Astrocyte of the hippocampus (primary cell): ENCODE measurements around the gene ANKRD40CL.
A peak's percentile ranks its signal among the peaks of the same experiment; 100 is the strongest.

Source experiments
- DNase-seq: peaks from one replicate; pipeline ENCODE4 v3.0.0; 2011; ENCODE audit warnings: low read depth, low spot score

ANKRD40CL gene

DNA sequence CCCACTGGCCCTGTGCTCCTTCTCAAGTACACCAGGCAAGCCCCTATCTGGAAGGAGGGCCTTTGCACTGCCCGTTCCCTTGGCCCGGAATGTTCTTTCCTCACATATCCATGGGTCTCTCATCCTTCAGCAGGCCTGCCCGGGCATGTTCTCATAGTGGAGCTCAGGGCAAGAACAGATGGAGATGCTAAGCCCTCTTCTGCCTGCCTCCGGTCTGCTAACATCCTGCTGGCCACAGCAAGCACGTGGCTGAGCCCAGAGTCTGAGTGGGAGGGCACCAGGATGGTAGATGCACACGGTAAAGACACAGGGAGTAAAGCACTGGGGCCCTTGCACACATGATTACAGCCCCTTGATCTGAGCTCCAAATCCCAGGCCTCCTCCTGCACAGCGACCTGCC lies 19.8 kb upstream of the ANKRD40CL start:
- no peak for DNase-seq

DNA sequence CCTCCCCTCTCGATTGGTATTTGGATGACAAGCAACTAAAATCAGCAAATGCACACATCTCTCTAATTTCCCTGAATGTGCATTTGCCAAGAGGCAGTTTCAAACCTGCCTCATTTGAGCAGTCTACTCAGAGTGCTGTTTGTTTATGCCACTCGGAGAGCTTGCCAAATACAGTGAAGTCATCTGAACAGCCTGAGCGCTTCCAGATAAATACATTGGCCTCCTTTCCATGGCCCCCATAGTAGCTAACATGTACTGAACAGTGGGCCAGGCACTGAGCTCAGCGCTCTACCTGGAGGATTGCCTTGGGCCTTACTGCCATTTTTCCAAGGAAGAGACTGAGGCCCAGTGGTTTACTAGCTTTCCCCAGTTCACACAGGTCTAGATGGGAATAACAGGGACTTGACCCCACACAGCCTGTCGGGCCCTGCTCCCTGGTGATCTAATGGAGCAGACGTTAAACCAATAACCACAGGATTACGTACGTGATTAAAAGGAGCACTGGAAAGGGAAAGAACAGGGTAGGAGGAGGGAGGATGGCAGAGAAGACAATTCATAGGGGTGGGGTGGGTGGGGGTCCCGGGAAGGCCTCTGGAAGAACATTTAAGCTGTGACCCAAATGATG lies 18.7 kb upstream of the ANKRD40CL start:
- DNase-seq: peak; percentile 79

DNA sequence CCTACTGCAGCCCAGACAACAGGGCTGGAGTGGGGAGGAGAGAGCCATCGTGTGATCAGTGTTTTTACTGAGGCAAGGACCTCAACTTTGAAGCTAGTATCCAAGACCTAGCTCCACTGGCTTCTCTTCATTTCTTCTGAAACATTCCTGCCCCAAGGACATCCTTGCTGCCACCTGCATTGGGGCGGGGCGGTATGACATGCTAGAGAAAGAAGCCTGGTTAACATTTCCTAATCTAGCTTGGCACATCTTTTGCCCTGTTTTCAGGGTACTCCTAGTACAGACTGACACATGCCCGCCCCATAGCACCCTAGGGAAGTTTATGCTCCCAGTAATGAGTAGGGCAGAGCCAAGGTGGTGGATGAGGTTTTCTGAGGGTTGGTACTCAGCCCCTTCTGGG lies 17.8 kb upstream of the ANKRD40CL start:
- no peak for DNase-seq

DNA sequence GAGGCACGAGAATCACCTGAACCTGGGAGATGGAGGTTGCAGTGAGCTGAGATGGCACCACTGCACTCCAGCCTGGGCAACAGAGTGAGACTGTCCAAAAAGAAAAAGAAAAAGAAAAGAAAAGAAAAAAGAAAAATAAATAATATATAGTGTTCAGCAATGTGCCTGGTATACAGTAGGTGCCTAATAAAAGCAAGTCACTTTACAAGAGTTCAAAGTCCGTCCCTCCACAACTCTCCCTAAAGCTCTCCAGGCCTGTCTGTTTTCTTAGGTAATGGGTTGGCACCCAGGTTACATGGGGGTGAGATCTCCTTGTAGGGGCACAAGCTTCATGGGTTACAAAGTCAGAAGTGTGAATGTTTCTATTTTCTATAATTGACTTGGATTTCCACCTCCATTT lies 16.6 kb upstream of the ANKRD40CL start:
- DNase-seq: no peak

DNA sequence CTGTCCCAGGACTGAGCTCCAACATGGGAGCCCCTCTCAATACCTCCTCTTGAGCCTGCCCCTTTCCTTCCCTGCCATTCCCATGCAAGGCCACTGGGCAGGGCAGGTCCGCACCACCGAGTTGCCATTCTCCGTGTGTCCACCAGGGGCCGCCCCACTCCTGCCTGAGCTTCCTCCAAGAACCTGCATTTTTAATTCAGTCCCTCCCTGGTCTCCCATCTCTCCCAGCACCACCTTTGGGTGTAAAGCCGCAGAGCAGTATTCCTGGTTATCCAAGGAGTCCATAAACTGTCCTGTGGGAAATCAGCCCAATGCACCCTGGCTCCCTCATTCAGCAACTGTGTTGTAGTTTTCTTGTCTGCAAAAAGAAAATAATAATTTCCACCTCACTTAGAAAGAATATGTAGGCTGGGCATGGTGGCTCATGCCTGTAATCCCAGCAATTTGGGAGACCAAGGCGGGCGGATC lies 15.9 kb upstream of the ANKRD40CL start:
- DNase-seq: peak; percentile 95

DNA sequence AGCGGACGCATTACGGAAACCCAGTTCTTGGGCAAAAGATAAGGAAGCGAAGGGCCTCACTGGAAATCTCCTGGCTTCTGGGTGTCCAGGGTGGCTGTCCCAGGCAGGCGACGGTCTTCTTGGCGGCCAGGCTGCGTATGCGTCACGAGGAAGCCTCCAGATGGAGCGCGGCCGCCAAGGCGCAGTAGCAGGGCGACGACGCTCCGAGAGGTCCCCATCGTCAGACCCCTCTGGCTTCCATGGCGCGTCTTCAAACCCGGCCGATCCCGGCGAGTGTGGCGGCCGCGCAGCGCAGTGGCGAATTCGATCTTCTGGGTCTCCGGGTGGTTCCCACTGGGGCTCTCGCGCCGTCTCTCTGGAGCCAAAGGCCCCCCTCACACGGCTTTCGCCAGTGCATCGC lies 13.8 kb upstream of the ANKRD40CL start:
- DNase-seq: no peak

DNA sequence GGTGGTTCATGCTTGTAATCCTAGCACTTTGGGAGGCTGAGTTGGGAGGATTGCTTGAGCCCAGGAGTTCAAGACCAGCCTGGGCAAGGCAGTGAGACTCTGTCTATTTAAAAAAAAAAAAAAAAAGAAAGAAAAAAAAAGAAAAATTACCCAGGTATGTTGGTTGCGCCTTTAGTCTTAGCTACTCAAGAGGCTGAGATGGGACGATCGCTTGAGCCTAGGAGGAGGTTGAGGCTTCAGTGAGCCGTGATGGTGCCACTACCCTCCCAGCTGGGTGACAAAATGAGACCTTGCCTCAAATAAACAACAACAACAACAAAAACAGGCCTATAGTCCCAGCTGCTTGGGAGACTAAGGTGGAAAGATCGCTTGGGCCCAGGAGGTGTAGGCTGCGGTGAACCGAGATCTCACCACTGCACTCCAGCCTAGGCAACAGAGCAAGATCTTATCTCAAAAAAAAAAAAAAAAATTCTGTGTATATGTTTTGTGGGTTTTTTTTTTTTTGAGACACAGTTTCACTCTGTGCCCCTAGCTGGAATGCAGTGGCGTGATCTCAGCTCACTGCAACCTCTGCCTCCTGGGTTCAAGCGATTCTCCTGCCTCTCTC lies 12.5 kb upstream of the ANKRD40CL start:
- DNase-seq: no peak

DNA sequence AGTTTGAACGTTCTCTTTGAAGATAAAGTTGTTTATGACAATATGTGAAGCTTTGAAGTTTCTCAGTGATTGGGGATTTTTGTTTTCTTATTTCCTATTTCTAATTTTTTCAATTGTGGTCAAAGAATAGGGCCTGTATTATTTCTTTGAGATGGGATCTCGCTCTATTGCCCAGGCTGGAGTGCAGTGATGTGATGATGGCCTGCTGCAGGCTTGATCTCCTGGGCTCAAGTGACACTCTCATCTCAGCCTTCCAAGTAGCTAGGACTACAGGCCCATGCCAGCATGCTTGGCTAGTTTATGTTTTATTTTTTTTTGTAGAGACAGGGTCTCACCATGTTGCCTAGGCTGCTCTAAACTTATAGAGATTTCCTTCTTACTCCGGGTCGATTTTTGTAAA lies 11.7 kb upstream of the ANKRD40CL start:
- no peak for DNase-seq

DNA sequence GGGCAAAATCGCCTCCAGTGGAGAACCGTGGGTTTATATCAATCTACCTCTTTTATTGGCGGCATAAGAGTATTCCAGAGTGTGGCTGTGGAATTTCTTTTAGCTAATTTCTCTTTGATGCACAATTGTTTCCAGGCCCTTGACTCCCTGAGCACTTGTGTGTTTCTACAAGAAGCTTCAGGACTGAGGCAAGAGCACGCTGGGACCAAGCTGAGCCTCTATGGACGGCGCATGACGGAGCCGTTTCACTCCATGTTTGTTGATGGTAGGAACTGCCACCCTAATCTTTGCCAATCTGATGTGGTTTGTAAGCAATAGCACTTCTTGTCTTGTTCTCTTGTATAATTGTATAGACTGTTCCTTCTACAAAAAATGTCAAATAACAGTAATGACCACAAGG lies 11.2 kb upstream of the ANKRD40CL start:
- DNase-seq: no peak

DNA sequence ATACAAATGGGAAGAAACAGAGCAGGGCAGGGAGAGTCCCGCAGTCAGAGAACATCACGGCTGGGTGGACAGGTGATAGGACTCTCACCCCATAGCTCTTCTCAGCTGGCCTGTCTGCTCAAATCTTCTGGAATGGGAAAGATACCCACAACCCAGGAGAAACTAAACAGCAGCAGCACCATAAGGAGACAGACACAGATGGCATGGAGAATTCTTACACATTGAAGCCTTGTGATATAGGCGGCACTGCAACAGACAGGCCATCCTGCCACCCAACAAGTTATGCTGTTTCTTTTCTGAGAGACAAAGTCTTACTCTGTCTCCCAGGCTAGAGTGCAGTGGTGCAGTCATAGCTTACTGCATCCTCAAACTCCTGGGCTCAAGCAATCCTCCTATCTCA lies 8.6 kb upstream of the ANKRD40CL start:
- no peak for DNase-seq

DNA sequence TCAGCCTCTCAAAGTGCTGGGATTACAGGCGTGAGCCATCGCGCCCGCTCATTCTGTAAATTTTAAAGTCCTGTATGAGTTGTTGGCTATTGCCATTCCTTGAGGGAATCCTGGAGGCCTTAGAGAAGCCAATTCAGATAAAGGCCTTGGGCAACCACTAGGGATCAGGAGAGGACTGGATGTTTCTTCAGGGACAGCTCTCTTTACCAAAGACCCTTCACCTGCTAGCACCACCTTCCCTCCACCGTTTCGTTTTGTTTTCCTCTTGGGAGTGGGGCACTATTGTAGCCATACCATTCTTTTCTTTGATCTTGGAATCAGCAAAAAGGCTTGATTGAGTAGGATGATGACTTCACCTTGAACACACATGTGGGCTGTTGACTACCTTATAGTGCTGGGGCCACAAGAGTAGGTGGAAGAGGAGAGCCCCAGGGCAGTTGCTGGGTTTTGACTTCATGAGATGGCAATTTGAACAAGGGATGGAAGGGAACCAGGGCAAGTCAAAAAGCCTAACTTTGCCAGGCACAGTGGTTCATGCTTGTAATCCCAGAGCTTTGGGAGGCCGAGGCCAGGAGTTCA lies 7.0 kb upstream of the ANKRD40CL start:
- DNase-seq: no peak

DNA sequence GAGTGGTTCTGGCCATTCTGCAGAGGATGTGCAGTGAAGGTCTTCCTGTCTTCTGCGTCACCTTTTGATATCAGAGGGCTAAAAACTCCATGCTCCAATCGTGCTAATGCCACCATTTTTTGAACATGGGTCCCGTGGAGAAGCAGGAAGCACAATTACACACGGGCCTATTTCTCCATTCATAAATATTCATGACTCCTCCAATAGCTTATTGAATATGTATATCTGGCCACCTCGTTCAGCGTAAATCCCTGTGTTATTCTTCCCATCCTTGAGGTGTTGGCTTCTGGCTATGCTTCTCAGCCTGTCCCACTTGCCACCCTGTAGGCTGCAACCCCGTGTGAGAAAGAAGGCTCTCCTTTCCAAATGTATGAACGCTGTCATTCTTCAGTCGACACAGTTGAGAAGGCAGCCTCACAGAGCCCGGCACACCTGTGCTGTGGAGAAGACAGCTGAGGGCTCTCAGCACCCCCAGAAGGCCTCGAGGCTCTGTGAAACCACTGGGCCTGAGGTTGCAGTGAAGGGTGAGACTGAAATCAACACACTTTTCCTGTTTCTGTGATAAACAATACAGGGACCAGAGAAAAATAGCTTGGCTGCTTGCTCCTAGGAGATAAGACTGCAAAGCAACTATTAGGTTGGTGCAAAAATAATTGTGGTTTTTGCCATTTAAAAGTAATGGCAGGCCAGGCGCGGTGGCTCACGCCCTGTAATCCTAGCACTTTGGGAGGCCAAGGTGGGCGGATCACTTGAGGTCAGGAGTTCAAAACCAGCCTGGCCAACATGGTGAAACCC lies 4.9 kb upstream of the ANKRD40CL start:
- no peak for DNase-seq

DNA sequence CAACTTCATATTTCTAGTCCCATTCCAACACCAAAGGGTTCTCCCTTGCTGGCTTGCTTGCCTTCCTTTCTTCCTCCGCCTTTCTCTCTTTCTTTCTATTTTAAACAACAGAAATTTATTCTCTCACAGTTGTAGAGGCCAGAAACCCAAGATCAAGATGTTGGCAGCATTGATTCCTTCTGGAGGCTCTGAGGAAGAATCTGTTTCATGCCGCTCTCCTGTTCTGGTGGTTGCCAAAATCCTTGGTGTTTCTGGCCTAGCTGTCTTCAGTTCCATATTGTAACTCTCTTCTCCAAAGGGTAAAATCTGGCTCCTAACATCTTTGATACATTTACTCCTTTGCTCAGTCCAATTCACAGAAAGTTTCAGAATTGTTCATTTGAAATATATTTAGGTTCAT lies 3.0 kb upstream of the ANKRD40CL start:
- no peak for DNase-seq

DNA sequence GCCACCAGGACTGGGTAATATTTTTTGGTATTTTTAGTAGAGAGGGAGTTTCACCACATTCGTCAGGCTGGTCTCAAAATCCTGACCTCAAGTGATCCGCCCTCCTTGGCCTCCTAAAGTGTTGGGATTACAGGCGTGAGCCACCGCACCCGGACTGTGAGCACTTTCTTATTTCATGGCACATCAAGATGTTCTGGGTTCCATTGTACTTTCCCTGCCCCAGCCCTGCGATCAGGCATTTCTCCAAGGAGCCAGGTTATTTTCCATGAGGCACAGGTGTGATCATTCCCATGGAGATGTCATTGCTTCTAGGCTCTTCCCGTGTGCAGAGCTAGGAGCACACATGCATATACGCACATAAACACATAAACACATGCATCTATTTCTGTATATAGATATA lies 2.6 kb upstream of the ANKRD40CL start:
- no peak for DNase-seq

DNA sequence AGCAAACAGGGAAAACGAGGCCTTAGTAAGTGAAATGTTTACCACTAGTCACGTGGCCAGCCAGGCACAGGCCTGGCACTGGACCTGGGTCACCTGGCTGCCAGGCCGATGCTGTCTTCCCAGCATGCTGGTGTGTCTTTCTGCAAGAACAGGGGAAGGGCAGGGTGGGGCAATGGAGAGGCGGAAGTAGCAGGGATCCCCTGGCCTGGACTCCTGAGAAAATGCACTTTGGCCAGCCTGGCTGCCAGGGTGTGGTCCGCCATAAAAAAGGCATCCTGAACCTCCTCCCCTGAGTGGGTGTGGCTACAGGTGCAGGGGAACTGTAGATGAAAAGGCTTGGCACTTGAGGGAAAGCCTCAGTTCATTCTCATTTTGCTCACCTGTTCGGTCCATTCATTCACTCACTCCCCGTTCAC lies 1.0 kb upstream of the ANKRD40CL start:
- DNase-seq: no peak

DNA sequence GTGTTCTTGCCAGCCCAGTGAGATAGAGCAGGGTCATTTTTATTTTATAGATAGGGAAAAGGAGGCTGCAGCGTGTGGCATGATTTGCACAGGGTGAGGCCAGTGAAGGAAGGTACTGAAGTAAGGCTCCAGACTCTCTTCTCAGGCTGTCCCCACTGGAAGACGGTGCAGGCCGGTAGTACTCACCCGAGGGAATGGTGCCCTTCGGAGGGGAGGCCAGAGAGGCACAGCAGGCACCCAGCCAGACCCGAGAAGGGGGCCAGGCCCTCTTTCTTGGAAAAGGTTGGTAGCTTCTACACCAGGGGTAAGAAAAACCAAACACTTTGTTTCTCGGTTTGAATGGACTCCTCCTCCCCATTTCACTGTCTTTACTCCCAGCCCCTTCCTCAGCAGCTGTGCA lies 288 bp downstream of the ANKRD40CL start:
- no peak for DNase-seq

DNA sequence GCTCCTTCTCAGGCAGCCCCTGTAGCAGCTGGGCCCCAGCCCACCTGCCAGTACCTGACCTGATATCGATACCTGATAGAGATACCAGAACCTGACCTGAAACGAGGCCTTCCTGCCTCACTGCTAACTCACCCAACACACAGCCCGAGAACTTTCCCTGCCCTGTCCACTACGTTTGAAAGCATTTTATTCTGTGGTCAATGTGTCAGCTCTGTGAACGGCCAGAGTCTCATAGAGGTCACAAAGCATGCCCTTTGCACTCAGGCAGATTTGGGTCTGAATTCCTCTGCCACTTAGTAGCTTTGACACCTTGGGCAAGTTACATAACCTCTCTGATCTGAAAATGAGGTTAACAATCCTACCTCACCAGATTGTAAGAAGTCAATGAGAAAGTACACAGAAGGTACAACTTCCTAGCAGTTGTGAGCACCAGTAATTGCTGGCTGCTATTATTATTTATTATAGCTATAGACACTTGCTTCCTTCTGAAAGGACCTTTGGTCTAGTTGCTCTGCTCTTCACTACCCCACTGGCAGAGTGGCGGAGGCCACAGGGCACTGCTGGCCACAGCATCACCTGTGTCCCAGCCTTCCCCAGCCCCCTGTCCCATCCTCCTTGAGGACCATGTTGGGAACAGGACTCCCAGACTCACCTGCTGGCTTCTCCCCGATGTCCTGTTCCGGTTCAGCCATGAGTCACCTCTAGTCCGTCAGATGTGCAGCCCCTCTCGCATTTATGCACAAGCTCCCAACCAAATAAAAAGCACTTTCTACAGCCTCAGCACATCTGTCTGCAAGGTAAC lies 895 bp downstream of the ANKRD40CL start:
- no peak for DNase-seq

DNA sequence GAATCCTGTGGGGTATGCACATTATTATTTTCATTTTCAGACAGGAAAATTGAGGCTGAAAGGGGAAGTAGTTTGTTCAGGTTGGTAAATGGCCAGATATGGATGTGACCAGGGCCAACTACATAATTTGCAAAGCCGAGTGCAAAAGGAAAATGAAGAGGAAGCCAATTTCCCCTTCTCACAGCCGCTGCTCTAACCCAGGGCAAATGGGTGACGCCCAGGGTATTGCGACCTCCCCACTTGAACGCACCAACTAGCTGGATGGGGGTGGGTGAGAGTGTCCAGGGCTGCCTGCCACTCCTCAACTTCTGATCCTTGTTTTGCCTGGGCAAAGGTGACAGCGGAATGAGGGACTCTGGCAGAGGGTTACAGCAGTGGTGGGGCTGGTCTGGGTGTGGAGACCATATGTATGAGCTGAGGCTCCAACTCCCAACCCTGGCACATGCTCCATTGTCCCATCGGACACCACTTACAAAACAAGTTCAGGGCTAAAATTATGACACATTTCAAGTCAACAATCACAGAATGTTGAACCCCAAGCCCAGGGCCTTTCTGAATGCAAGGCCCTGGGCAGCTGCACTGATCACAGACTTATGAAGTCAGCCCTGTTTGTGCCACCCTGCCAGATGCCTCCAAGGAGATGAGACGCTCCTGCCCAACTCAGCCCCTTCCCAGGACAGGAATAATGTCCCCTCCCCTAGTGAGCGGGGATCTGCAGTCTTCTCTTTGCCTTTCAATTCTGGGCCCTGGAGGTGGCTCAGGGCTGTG lies 1.7 kb downstream of the ANKRD40CL start:
- no peak for DNase-seq

DNA sequence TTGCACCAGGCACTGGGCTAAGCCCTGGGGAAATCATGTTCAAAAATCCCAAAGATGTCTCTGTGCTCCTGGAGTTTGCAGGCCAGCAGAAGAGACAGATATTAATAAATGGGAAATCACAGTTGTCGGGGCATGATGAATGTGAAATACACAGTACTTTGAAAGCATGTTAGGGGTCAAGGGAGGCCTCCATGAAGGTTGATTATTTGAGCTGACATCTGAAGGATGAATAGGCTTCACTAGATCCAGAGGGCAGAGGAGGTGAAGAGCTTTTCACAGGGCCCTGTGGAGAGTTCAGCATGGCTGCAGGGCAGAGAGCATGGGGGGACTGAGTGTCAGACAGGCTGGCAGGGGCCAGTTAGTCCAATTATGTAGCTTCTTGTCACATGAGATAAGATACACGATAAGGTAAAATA lies 2.6 kb downstream of the ANKRD40CL start:
- no peak for DNase-seq

DNA sequence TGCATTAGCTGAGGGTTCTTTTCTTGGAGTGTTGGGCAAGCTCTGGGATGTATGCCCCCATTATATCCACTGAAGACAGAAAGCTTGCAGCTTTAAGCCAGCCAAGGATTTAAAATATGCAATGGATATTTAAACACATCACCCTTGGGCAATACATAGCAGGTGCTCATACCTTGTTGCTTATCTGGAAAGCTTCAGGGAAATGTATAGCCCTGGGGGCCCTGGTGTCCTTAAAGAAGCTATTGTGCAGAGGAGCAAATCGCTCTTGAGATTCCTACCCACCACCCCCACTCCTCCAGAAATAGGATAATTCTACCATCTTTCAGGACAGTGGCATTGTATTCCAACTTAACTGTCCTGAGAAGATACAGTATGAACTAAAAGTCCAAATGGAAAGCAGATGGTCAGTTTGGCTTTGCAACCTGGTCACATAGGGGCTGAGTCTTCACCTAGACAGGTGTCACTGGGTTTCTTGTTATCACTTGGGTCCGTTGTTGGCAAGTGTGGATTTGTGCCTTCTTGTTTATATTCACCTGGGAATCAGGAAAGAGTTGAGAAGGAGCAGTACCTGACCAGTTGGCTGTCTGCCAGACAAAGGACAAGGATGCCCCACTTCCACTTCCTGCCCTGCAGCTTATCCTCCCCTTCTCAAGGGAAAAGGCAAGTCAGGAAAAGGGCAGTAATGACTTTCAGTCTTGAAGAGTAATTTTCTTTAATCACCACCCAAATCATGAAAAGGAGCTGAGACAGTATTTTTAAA lies 3.4 kb downstream of the ANKRD40CL start:
- no peak for DNase-seq
